Pulmonary artery endothelial cell (primary cell): Measurements from ENCODE around the gene MLX. TPM values are rescaled to one million over a fixed set of nuclear protein-coding genes. Genes with fewer than 3 reads are reported as not detected.
"Not testable (repeated sequence)": the region's sequence is repeated elsewhere in the genome, so short reads cannot be mapped to it uniquely, and the experiment has no call there.

ENCODE experiments used
- DNase-seq: peaks from one replicate; pipeline ENCODE4 v3.0.0-alpha.2; 2011; ENCODE audit warnings: low read depth, low spot score
- total RNA-seq: library from RNA; depleted of rRNA; stranded (reverse); fragments of >200 nt; gene quantifications from 2 replicates; pipeline ENCODE4 v1.2.3, GENCODE V29; 2014

MLX gene
- total RNA-seq, 1 donor from 2014 or later: 33.2 TPM

- DNase-seq: no peak
These were observed 11.7 kb upstream of the MLX start for GRCh38 chr17:42555122-42555622.

- DNase-seq: not testable (repeated sequence)
These were observed 10.8 kb upstream of the MLX start for GRCh38 chr17:42555961-42556617.

- no peak for DNase-seq
These were observed 7.8 kb upstream of the MLX start for GRCh38 chr17:42559075-42559474.

- no peak for DNase-seq
These were observed 6.7 kb upstream of the MLX start for GRCh38 chr17:42560246-42560645.

GRCh38 chr17:42561897-42562387 is 5.0 kb upstream of the MLX start, which contains the start of gene COASY:
COASY (plus strand) TSS chr17:42562148; CDS start chr17:42562623, 475 bp downstream.
- peak; percentile 92 for DNase-seq

GRCh38 chr17:42562388-42563142 is 4.3 kb upstream of the MLX start:
- DNase-seq: no peak

- DNase-seq: no peak
These were observed 3.8 kb upstream of the MLX start for GRCh38 chr17:42563143-42563509.

GRCh38 chr17:42563543-42563942 is 3.4 kb upstream of the MLX start:
- no peak for DNase-seq

GRCh38 chr17:42563950-42564349 is 3.0 kb upstream of the MLX start:
- DNase-seq: no peak

GRCh38 chr17:42564815-42565522 is 1.9 kb upstream of the MLX start:
- no peak for DNase-seq

GRCh38 chr17:42565523-42566214 is 1.2 kb upstream of the MLX start:
- DNase-seq: no peak

- DNase-seq: no peak
These were observed 551 bp upstream of the MLX start for GRCh38 chr17:42566215-42566882.

- DNase-seq: no peak
These were observed 1.6 kb downstream of the MLX start for GRCh38 chr17:42568341-42569111.

GRCh38 chr17:42571435-42572225 is 4.7 kb downstream of the MLX start:
- DNase-seq: no peak

- no peak for DNase-seq
These were observed 6.2 kb downstream of the MLX start for GRCh38 chr17:42573095-42573494.

- DNase-seq: no peak
These were observed 7.6 kb downstream of the MLX start for GRCh38 chr17:42574463-42574862.

- no peak for DNase-seq
These were observed 10.2 kb downstream of the MLX start for GRCh38 chr17:42577140-42577531.

GRCh38 chr17:42577532-42578281 is 10.8 kb downstream of the MLX start, which contains the start of gene PSMC3IP:
PSMC3IP (minus strand) TSS chr17:42577729; CDS start chr17:42577686, 43 bp downstream.
- DNase-seq: peak; percentile 80
